K562 (cell line): ENCODE measurements around the gene ALOX12B.

Experiments used
- FOXM1 ChIP-seq, 2 experiments: fragments of 450-650 bp in 1 of 2; sonication (generic) in 1 of 2; formaldehyde crosslinking in 1 of 2; IDR thresholded peaks; 2 replicates each; pipeline versions ENCODE4 v1.6.1 to v1.9.0; 2017 to 2022; ENCODE audit warnings: low read depth in 2 of 2, mild to moderate bottlenecking in 2 of 2, missing genetic modification reagents in 1 of 2, moderate library complexity in 1 of 2
- HDGF ChIP-seq: fragments of 450-650 bp; IDR thresholded peaks from 2 replicates; pipeline ENCODE4 v1.6.1; 2016
- HNRNPUL1 ChIP-seq: fragments of 200-400 bp; formaldehyde crosslinking; IDR thresholded peaks from 2 replicates; pipeline ENCODE4 v1.6.1; 2017; ENCODE audit warnings: low read length
- KDM1A ChIP-seq, 2 experiments: fragments of 450-650 bp; IDR thresholded peaks; 2 replicates each; pipeline ENCODE4 v1.6.1; 2016; ENCODE audit warnings: mild to moderate bottlenecking in 2 of 2
- POLR2A ChIP-seq: fragments of 450-650 bp; conservative IDR thresholded peaks from 2 replicates; pipeline ENCODE4 v1.6.1; 2016
- PRMT5 ChIP-seq: sonication (generic); formaldehyde crosslinking; IDR thresholded peaks from 2 replicates; pipeline ENCODE4 v1.5.0; 2020; ENCODE audit warnings: missing genetic modification reagents
- SIN3A ChIP-seq, 2 experiments: fragments of 150-350 bp in 1 of 2; IDR thresholded peaks; 2 replicates each; pipeline ENCODE4 v1.6.1; 2011 to 2016; ENCODE audit warnings: borderline replicate concordance in 2 of 2, low read depth in 2 of 2, low read length in 2 of 2, mild to moderate bottlenecking in 2 of 2, moderate library complexity in 2 of 2; ENCODE audit not compliant: control insufficient read depth in 1 of 2
- THRB ChIP-seq: fragments of 450-650 bp; formaldehyde crosslinking; conservative IDR thresholded peaks from 2 replicates; pipeline ENCODE4 v1.4.0; 2022; ENCODE audit warnings: mild to moderate bottlenecking, missing genetic modification characterization
- ZBTB1 ChIP-seq: sonication (generic); formaldehyde crosslinking; IDR thresholded peaks from 2 replicates; pipeline ENCODE4 v1.8.1; 2023; ENCODE audit warnings: missing genetic modification reagents, low read depth, mild to moderate bottlenecking, borderline replicate concordance
- TF ChIP-seq, protein P1 (sequence below), 2 experiments: fragments of 450-650 bp; formaldehyde crosslinking in 1 of 2; IDR thresholded peaks; 2 replicates each; pipeline versions ENCODE4 v1.4.0 to v1.6.1; 2014 to 2020; ENCODE audit warnings: mild to moderate bottlenecking in 2 of 2, borderline replicate concordance in 1 of 2, low read depth in 1 of 2
- TF ChIP-seq, protein P2 (sequence below), 3 experiments: IDR thresholded peaks in 2 of 3; conservative IDR thresholded peaks in 1 of 3; 2 replicates each; pipeline ENCODE4 v1.5.1; 2011 to 2012; ENCODE audit warnings: low read length in 3 of 3, mild to moderate bottlenecking in 3 of 3, control low read depth in 2 of 3, improper control_type of control experiment in 1 of 3, inconsistent platforms in 1 of 3, low read depth in 1 of 3, mixed read lengths in 1 of 3, moderate library complexity in 1 of 3; ENCODE audit not compliant: insufficient read depth in 2 of 3
- TF ChIP-seq, protein P3 (sequence below): IDR thresholded peaks from 3 replicates; pipeline ENCODE4 v1.6.1; 2011; ENCODE audit warnings: borderline replicate concordance, mild to moderate bottlenecking; ENCODE audit not compliant: insufficient read length, insufficient read depth

- no peak for TF ChIP-seq HDGF
- TF ChIP-seq, protein P1, sequence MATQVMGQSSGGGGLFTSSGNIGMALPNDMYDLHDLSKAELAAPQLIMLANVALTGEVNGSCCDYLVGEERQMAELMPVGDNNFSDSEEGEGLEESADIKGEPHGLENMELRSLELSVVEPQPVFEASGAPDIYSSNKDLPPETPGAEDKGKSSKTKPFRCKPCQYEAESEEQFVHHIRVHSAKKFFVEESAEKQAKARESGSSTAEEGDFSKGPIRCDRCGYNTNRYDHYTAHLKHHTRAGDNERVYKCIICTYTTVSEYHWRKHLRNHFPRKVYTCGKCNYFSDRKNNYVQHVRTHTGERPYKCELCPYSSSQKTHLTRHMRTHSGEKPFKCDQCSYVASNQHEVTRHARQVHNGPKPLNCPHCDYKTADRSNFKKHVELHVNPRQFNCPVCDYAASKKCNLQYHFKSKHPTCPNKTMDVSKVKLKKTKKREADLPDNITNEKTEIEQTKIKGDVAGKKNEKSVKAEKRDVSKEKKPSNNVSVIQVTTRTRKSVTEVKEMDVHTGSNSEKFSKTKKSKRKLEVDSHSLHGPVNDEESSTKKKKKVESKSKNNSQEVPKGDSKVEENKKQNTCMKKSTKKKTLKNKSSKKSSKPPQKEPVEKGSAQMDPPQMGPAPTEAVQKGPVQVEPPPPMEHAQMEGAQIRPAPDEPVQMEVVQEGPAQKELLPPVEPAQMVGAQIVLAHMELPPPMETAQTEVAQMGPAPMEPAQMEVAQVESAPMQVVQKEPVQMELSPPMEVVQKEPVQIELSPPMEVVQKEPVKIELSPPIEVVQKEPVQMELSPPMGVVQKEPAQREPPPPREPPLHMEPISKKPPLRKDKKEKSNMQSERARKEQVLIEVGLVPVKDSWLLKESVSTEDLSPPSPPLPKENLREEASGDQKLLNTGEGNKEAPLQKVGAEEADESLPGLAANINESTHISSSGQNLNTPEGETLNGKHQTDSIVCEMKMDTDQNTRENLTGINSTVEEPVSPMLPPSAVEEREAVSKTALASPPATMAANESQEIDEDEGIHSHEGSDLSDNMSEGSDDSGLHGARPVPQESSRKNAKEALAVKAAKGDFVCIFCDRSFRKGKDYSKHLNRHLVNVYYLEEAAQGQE (IDR thresholded peaks at IDR 0.05; ENCODE audit: borderline replicate concordance), result no peak
- TF ChIP-seq, protein P1 (CRISPR knock-in tag; IDR thresholded peaks at IDR 0.05; ENCODE audit: low read depth), result no peak
- peak; percentile 69 for TF ChIP-seq POLR2A
- TF ChIP-seq HNRNPUL1, result no peak
- TF ChIP-seq THRB, result no peak
- TF ChIP-seq, protein P2, sequence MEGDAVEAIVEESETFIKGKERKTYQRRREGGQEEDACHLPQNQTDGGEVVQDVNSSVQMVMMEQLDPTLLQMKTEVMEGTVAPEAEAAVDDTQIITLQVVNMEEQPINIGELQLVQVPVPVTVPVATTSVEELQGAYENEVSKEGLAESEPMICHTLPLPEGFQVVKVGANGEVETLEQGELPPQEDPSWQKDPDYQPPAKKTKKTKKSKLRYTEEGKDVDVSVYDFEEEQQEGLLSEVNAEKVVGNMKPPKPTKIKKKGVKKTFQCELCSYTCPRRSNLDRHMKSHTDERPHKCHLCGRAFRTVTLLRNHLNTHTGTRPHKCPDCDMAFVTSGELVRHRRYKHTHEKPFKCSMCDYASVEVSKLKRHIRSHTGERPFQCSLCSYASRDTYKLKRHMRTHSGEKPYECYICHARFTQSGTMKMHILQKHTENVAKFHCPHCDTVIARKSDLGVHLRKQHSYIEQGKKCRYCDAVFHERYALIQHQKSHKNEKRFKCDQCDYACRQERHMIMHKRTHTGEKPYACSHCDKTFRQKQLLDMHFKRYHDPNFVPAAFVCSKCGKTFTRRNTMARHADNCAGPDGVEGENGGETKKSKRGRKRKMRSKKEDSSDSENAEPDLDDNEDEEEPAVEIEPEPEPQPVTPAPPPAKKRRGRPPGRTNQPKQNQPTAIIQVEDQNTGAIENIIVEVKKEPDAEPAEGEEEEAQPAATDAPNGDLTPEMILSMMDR (IDR thresholded peaks at IDR 0.05 in 2 of 3, conservative IDR thresholded peaks at IDR 0.05 in 1 of 3; ENCODE audit: insufficient read depth in 2 of 3, low read depth in 1 of 3, low read length in 3 of 3), result no peak
- no peak for TF ChIP-seq FOXM1 (IDR thresholded peaks at IDR 0.05; ENCODE audit: low read depth)
- TF ChIP-seq FOXM1 (CRISPR knock-in tag; IDR thresholded peaks at IDR 0.05; ENCODE audit: low read depth), result no peak
- TF ChIP-seq KDM1A (IDR thresholded peaks at IDR 0.05), result no peak
- TF ChIP-seq, protein P3, sequence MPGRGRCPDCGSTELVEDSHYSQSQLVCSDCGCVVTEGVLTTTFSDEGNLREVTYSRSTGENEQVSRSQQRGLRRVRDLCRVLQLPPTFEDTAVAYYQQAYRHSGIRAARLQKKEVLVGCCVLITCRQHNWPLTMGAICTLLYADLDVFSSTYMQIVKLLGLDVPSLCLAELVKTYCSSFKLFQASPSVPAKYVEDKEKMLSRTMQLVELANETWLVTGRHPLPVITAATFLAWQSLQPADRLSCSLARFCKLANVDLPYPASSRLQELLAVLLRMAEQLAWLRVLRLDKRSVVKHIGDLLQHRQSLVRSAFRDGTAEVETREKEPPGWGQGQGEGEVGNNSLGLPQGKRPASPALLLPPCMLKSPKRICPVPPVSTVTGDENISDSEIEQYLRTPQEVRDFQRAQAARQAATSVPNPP, result no peak
- TF ChIP-seq ZBTB1 (CRISPR knock-in tag), result no peak
- no peak for TF ChIP-seq SIN3A (IDR thresholded peaks at IDR 0.05; ENCODE audit: borderline replicate concordance in 2 of 2, control insufficient read depth in 1 of 2, low read depth in 2 of 2, low read length in 2 of 2)
- TF ChIP-seq PRMT5 (CRISPR knock-in tag), result no peak
Measured at GRCh38 chr17:8110907-8111306, 23.4 kb upstream of the ALOX12B start.
